OCI-LY1 (cell line): ENCODE results near the gene HAAO.

Experiments used
- EZH2 ChIP-seq: fragments of 200-600 bp; sonication (generic), shearing (Covaris generic); IDR thresholded peaks from 2 replicates; pipeline ENCODE4 v1.8.0; 2017; ENCODE audit warnings: borderline replicate concordance, mixed run types, mild to moderate bottlenecking, antibody characterized with exemption, low read length, moderate library complexity, mixed read lengths
- TF ChIP-seq, protein P1 (sequence below): fragments of 200-600 bp; sonication (generic), shearing (Covaris generic); IDR thresholded peaks from 2 replicates; pipeline ENCODE4 v1.5.1; 2017; ENCODE audit warnings: mild to moderate bottlenecking, antibody characterized with exemption, low read length, moderate library complexity, mixed read lengths

DNA sequence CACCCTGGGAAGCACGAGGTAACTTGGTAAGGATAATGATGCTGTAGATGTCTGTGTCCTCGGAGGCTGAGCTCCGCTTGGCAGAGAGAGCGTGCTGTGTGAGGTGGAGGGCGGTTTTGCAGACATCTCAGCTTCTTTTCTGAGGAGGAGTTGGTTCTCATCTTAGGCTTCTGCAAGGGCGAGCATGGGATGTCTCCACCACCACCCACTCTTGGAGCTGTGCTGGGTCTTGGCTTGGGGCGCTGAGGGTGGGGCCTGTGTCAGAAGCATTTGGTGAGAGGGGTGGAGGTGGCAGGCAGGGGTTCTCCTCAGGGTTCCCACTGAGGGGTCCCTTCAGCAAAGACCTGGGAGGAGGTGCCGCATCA is 37.6 kb downstream of the HAAO start:
- TF ChIP-seq, protein P1, sequence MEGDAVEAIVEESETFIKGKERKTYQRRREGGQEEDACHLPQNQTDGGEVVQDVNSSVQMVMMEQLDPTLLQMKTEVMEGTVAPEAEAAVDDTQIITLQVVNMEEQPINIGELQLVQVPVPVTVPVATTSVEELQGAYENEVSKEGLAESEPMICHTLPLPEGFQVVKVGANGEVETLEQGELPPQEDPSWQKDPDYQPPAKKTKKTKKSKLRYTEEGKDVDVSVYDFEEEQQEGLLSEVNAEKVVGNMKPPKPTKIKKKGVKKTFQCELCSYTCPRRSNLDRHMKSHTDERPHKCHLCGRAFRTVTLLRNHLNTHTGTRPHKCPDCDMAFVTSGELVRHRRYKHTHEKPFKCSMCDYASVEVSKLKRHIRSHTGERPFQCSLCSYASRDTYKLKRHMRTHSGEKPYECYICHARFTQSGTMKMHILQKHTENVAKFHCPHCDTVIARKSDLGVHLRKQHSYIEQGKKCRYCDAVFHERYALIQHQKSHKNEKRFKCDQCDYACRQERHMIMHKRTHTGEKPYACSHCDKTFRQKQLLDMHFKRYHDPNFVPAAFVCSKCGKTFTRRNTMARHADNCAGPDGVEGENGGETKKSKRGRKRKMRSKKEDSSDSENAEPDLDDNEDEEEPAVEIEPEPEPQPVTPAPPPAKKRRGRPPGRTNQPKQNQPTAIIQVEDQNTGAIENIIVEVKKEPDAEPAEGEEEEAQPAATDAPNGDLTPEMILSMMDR: no peak
- no peak for TF ChIP-seq EZH2
